GM18519 (cell line): ENCODE measurements around the gene SLC30A3.
"Not testable (repeated sequence)": the region's sequence is repeated elsewhere in the genome, so short reads cannot be mapped to it uniquely, and the experiment has no call there.

Source experiments
- ATAC-seq: cut with Tn5 transposase; IDR thresholded peaks from one replicate; pipeline ENCODE4 v1.9.1; 2021; ENCODE audit warnings: mild to moderate bottlenecking, moderate library complexity; ENCODE audit not compliant: unreplicated experiment, low FRiP score

SLC30A3 gene

DNA sequence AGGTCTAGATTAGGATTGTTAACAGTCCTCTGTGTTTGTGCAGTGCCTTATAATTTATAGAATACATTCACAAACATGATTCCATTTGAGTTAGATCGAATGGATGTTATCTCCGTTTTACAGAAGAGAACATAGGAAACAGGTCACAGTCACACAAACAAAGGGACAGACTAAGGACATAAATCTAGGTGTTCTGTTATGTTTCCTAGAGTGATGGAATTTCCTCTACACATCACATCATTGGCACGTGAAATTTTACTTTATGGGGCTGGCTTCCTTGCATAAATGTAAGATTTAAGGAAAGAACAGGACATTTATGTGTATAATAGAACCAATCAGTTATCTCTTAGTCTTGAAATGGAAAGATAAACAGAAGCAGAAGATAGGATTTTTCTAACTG, 25.8 kb upstream of the SLC30A3 start:
- ATAC-seq, result no peak

DNA sequence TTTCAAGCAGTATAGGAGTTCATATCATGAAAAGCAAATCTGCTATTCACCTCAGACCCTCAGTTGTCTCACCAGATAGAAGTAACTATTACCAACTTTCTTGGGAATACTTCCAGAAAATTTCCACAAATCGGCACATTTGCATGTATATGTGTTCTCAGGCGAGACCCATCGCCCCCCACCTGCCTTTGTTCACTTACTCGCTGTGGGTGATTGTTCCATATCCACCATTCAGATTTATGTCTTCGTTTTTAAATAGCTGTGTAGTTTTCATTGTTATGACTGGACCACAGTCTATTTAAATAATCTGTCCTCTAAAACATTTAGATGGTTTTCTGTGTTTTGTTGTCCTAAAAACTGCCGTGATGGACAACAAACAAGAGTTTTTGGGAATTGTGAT, 22.6 kb upstream of the SLC30A3 start:
- no peak for ATAC-seq

DNA sequence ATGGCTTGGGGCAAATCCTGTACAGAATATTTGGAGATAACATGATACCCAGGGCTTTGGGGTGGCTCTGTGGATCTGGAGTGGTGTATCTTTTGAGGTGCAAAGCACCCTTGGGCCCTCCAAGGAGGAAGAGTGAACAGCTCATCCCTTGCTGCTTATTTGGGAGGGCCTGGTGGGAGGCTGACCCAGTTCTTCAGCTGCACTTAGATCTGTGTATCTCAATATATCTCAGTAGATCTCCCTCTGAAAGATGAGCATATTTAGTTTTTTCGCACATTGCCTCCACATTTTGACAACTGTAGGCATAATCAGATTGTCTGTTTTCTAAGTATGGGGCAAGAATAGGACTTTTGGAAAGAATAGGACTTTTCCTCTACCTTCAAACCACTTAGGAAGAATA, 22.1 kb upstream of the SLC30A3 start:
- no peak for ATAC-seq

- no peak for ATAC-seq
Measured at GRCh38 chr2:27282892-27283291, 20.0 kb upstream of the SLC30A3 start.

GRCh38 chr2:27281855-27282559, 19.2 kb upstream of the SLC30A3 start, which contains the start of gene TRIM54:
TSS of gene TRIM54 (plus strand) at chr2:27282429. CDS start at chr2:27282732, 303 bp downstream.
- ATAC-seq, result no peak

- no peak for ATAC-seq
Measured at GRCh38 chr2:27281442-27281841, 18.6 kb upstream of the SLC30A3 start.

GRCh38 chr2:27280826-27281225, 18.0 kb upstream of the SLC30A3 start:
- no peak for ATAC-seq

DNA sequence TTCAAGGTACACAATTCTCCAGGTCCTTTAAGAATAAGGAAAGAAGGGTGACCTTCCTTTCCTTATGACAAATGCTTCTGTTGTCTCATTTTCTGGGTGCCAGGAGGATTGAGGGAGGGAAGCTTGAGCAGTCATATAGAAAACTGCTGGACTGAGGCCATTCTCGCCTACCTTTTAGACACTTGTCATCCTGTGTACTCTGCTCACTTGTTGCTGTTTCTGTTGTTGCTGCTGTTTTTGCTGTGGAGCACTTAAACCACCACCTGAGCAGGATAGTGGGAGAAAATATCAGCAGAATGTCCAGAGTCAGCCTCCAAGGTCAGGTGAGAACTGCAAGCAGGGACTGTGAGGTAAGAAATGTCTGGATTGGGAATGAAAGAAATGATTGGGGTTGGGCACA, 15.2 kb upstream of the SLC30A3 start:
- no peak for ATAC-seq

- ATAC-seq, result no peak
Measured at GRCh38 chr2:27275211-27276150, 12.6 kb upstream of the SLC30A3 start, which contains the start of gene DNAJC5G. TSS of gene DNAJC5G (plus strand) at chr2:27275433. CDS start at chr2:27276729, 1,296 bp downstream.

DNA sequence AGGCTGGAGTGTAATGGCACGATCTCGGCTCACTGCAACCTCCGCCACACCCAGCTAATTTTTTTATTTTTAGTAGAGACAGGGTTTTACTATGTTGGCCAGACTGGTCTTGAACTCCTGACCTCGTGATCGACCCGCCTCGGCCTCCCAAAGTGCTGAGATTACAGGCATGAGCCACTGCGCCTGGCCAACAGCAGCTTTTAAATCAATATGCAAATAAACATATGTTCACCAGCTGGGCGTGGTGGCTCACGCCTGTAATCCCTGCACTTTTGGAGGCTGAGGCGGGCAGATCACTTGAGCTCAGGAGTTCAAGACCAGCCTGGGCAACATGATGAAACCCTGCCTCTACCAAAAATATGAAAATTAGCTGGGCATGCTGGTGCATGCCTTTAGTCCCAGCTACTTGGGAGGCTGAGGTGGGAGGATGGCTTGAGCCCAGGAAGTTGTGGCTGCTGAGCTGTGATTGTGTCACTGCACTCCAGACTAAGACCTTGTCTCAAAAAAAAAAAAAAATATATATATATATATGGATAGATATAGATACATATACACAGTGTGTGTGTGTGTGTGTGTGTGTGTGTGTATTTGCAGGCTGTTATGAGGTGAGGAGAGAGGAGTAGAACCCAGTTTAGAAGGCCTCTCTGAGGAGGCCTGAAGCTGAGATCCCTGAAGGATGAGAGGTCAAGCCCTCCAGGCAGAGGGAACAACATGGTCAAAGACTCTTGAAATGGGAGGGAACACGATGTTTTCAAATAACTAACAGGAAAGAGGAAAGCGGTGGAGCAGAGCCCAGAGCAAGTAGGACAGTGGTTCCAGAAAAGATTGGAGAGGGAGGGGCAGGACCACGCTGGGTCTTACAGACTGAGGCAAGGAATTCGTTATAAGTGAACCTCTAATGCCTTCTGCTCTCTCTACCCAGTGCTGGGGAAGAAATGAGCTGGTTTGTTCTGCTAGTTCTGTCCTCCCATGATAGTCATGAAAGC, 10.0 kb upstream of the SLC30A3 start:
- not testable (repeated sequence) for ATAC-seq

DNA sequence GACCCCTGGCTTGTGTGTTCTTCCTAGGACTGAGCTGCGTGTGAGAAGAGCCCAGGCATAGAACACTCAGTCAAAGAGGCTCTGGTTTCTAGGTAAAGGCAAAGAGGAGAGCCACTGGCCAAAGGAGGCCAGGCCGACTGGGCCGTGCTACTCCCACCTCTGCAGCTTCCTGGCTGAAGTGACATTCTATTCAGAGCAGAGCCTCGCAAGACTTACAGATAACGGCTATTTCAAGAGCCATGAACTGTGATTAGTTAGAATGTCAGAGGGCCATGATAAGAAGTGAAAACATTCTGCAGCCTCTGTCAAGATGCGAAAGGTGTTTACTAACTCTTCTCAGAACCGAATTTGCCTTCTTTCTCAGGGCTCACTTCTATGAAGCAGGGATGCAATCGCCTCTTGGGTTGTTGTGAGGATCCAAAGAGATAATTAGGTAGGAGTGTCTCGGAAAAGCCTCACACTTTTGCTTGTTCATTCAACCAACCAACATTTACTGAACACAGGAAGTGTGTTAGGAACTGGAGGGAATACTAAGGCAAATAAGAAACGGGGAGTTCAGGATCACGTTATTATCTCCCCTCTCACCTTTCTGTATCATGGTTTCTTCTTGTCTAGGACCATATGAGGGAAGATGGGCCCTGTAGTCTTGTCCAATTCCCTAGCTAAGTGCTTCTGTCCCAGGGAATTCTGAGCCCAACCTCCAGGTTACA, 8.9 kb upstream of the SLC30A3 start:
- ATAC-seq, result no peak

- ATAC-seq, result no peak
Measured at GRCh38 chr2:27270670-27271069, 7.8 kb upstream of the SLC30A3 start.

GRCh38 chr2:27270131-27270530, 7.3 kb upstream of the SLC30A3 start:
- no peak for ATAC-seq

GRCh38 chr2:27268296-27268695, 5.4 kb upstream of the SLC30A3 start:
- ATAC-seq, result not testable (repeated sequence)

GRCh38 chr2:27265536-27265870, 2.7 kb upstream of the SLC30A3 start:
- ATAC-seq, result no peak

GRCh38 chr2:27264753-27265535, 2.1 kb upstream of the SLC30A3 start:
- no peak for ATAC-seq

- no peak for ATAC-seq
Measured at GRCh38 chr2:27264253-27264752, 1.5 kb upstream of the SLC30A3 start.

- ATAC-seq, result no peak
Measured at GRCh38 chr2:27263287-27264252, 723 bp upstream of the SLC30A3 start.
